PFSK-1 (cell line): ENCODE results near the gene GEMIN7.

Source experiments
- POLR2AphosphoS5 ChIP-seq: IDR thresholded peaks from 2 replicates; pipeline ENCODE4 v1.6.1; 2012; ENCODE audit warnings: low read depth, mild to moderate bottlenecking, control low read depth, low read length, moderate library complexity
- SIN3A ChIP-seq: IDR thresholded peaks from 2 replicates; pipeline ENCODE4 v1.6.1; 2012; ENCODE audit warnings: mild to moderate bottlenecking, low read length, moderate library complexity, borderline replicate concordance; ENCODE audit not compliant: insufficient read depth
- TAF1 ChIP-seq: IDR thresholded peaks from 2 replicates; pipeline ENCODE4 v1.6.1; 2012; ENCODE audit warnings: low read length, control low read depth, borderline replicate concordance; ENCODE audit not compliant: insufficient read depth
- TF ChIP-seq, protein P1 (sequence below), 2 experiments: IDR thresholded peaks; 2 replicates each; pipeline versions ENCODE4 v1.6.1 to v1.8.0; 2011 to 2012; ENCODE audit warnings: low read depth in 2 of 2, low read length in 2 of 2, control low read depth in 1 of 2, inconsistent platforms in 1 of 2, mild to moderate bottlenecking in 1 of 2, moderate library complexity in 1 of 2; ENCODE audit not compliant: insufficient read depth in 1 of 2

DNA sequence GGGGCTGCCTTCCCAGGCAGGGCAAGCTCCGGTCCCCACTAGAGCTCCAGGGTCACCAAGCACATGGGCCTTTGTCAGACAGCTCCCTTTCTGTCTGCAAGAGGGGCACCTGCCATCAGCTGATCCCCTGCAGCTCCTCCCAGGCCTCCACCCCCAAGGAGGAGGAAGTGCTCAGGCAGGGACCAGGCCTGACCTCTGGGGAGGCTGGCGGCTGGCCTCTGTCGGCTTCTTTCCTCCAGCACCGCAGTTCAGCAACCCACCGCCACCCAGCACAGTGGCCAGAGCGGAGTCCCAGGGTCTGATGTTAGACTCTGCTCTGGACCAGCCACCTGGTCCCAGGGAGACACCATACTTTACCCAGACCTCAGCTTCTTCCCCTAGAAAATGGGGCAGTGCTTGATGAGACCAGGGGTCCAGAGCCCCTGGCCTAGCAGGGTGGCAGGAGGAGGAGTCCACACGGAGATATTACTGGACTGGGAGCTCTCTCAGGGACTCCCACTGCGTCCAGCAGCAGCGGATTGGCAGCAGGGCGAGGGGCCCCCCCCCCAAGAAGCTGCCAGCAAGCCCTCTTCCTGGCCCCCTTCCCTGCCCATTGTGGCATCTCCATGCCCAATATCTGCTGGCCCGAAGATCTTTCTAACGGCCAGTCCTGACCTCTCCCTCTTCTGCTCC lies 57.6 kb downstream of the GEMIN7 start:
- TF ChIP-seq SIN3A (no peak), POLR2AphosphoS5 (no peak), TAF1 (no peak)
- TF ChIP-seq, protein P1, sequence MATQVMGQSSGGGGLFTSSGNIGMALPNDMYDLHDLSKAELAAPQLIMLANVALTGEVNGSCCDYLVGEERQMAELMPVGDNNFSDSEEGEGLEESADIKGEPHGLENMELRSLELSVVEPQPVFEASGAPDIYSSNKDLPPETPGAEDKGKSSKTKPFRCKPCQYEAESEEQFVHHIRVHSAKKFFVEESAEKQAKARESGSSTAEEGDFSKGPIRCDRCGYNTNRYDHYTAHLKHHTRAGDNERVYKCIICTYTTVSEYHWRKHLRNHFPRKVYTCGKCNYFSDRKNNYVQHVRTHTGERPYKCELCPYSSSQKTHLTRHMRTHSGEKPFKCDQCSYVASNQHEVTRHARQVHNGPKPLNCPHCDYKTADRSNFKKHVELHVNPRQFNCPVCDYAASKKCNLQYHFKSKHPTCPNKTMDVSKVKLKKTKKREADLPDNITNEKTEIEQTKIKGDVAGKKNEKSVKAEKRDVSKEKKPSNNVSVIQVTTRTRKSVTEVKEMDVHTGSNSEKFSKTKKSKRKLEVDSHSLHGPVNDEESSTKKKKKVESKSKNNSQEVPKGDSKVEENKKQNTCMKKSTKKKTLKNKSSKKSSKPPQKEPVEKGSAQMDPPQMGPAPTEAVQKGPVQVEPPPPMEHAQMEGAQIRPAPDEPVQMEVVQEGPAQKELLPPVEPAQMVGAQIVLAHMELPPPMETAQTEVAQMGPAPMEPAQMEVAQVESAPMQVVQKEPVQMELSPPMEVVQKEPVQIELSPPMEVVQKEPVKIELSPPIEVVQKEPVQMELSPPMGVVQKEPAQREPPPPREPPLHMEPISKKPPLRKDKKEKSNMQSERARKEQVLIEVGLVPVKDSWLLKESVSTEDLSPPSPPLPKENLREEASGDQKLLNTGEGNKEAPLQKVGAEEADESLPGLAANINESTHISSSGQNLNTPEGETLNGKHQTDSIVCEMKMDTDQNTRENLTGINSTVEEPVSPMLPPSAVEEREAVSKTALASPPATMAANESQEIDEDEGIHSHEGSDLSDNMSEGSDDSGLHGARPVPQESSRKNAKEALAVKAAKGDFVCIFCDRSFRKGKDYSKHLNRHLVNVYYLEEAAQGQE (IDR thresholded peaks at IDR 0.05; ENCODE audit: insufficient read depth in 1 of 2, low read depth in 2 of 2, low read length in 2 of 2), result no peak
